GM21737 (cell line): ENCODE data around the gene ANKDD1B.
"Not testable (repeated sequence)": the region's sequence is repeated elsewhere in the genome, so short reads cannot be mapped to it uniquely, and the experiment has no call there.

ENCODE experiments used
- ATAC-seq: cut with Tn5 transposase; IDR thresholded peaks from one replicate; pipeline ENCODE4 v1.9.1; 2021; ENCODE audit warnings: mild to moderate bottlenecking, moderate library complexity; ENCODE audit not compliant: unreplicated experiment

Gene ANKDD1B

GRCh38 chr5:75611311-75612225 lies at the start of gene ANKDD1B:
TSS of gene ANKDD1B (plus strand) at chr5:75611453. CDS start at chr5:75611635, 182 bp downstream.
- ATAC-seq = no peak

GRCh38 chr5:75565991-75566709 lies 45.1 kb upstream of the ANKDD1B start:
- ATAC-seq = not testable (repeated sequence)

- ATAC-seq = peak; percentile 79
Observed at GRCh38 chr5:75566710-75567309, 44.4 kb upstream of the ANKDD1B start.

GRCh38 chr5:75567710-75568109 lies 43.5 kb upstream of the ANKDD1B start:
- ATAC-seq = no peak

GRCh38 chr5:75568202-75568601 lies 43.1 kb upstream of the ANKDD1B start:
- no peak for ATAC-seq

- no peak for ATAC-seq
Observed at GRCh38 chr5:75571547-75571946, 39.7 kb upstream of the ANKDD1B start.

- peak; percentile 12 for ATAC-seq
Observed at GRCh38 chr5:75574791-75575190, 36.5 kb upstream of the ANKDD1B start.

- ATAC-seq = not testable (repeated sequence)
Observed at GRCh38 chr5:75578280-75578679, 33.0 kb upstream of the ANKDD1B start.

GRCh38 chr5:75584641-75585040 lies 26.6 kb upstream of the ANKDD1B start:
- ATAC-seq = no peak

GRCh38 chr5:75588666-75589065 lies 22.6 kb upstream of the ANKDD1B start:
- ATAC-seq = no peak

- no peak for ATAC-seq
Observed at GRCh38 chr5:75600535-75600934, 10.7 kb upstream of the ANKDD1B start.

GRCh38 chr5:75601567-75601966 lies 9.7 kb upstream of the ANKDD1B start:
- ATAC-seq = no peak

- ATAC-seq = no peak
Observed at GRCh38 chr5:75601996-75602395, 9.3 kb upstream of the ANKDD1B start.

- no peak for ATAC-seq
Observed at GRCh38 chr5:75603371-75603770, 7.9 kb upstream of the ANKDD1B start.

GRCh38 chr5:75603821-75604220 lies 7.4 kb upstream of the ANKDD1B start:
- ATAC-seq = no peak

GRCh38 chr5:75607341-75607740 lies 3.9 kb upstream of the ANKDD1B start:
- ATAC-seq = not testable (repeated sequence)

- no peak for ATAC-seq
Observed at GRCh38 chr5:75608870-75609269, 2.4 kb upstream of the ANKDD1B start.

GRCh38 chr5:75610201-75610600 lies 1.1 kb upstream of the ANKDD1B start:
- ATAC-seq = no peak

- ATAC-seq = not testable (repeated sequence)
Observed at GRCh38 chr5:75610859-75611310, 368 bp upstream of the ANKDD1B start.

GRCh38 chr5:75612226-75612569 lies 945 bp downstream of the ANKDD1B start:
- ATAC-seq = no peak

- no peak for ATAC-seq
Observed at GRCh38 chr5:75612901-75613300, 1.6 kb downstream of the ANKDD1B start.

- ATAC-seq = no peak
Observed at GRCh38 chr5:75614176-75614575, 2.9 kb downstream of the ANKDD1B start.
